Chondrocyte (in vitro differentiated cells): Measurements from ENCODE around the gene UNK. TPM values are rescaled to one million over a fixed set of nuclear protein-coding genes. Genes with fewer than 3 reads are reported as not detected.
A peak's percentile ranks its signal among the peaks of the same experiment; 100 is the strongest.
"Not testable (repeated sequence)": the region's sequence is repeated elsewhere in the genome, so short reads cannot be mapped to it uniquely, and the experiment has no call there.

ENCODE experiments used
- DNase-seq: peaks from one replicate; pipeline ENCODE4 v3.0.0; 2021; ENCODE audit warnings: mixed read lengths, low spot score
- H3K27ac Mint-ChIP-seq: one replicate; pipeline ENCODE4 v1.8.0; 2021; ENCODE audit warnings: mild to moderate bottlenecking, moderate library complexity, mixed read lengths; ENCODE audit not compliant: unreplicated experiment
- H3K27me3 Mint-ChIP-seq: 2 replicates; pipeline ENCODE4 v1.8.0; 2021; ENCODE audit warnings: low read depth, mixed read lengths
- H3K36me3 Mint-ChIP-seq: 2 replicates; pipeline ENCODE4 v1.8.0; 2021; ENCODE audit warnings: low read depth, mixed read lengths
- H3K4me1 Mint-ChIP-seq: 2 replicates; pipeline ENCODE4 v1.8.0; 2021; ENCODE audit warnings: low read depth, mild to moderate bottlenecking, mixed read lengths
- H3K4me3 Mint-ChIP-seq: one replicate; pipeline ENCODE4 v1.8.0; 2021; ENCODE audit warnings: mild to moderate bottlenecking, moderate library complexity, mixed read lengths; ENCODE audit not compliant: unreplicated experiment
- H3K9me3 Mint-ChIP-seq: 2 replicates; pipeline ENCODE4 v1.8.0; 2021; ENCODE audit warnings: low read depth, mixed read lengths
- total RNA-seq: library from RNA; stranded (reverse); gene quantifications from 3 replicates; pipeline ENCODE4 v1.2.1, GENCODE V29; 2021
- TF ChIP-seq, protein P1 (sequence below): fragments of 200-600 bp; sonication (generic); IDR thresholded peaks from 2 replicates; pipeline ENCODE4 v1.5.0; 2021; ENCODE audit warnings: antibody characterized with exemption, mild to moderate bottlenecking, moderate library complexity

Gene UNK
- total RNA-seq, 1 donor from 2014 or later, result 21.0 TPM

DNA sequence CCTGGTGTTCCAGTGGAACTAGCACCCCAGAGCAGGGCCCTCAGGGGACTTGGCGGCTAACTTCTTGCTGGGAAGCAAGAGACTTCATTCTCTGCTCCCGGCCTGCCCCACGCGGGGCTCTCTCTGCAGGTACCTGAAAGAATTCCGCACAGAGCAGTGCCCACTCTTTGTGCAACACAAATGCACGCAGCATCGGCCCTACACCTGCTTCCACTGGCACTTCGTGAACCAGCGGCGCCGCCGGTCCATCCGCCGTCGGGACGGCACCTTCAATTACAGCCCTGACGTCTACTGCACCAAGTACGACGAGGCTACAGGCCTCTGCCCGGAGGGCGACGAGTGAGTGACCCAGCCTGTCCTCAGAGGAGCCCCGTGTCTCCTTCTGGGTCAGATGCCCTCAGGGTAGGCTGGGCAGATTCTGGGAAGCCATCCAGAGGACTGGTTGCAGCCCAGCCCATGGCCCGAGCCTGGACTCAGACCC, 25.1 kb downstream of the UNK start:
- Mint-ChIP-seq H3K4me1 (peaks cover 23% of the 10 kb centered on the region), H3K9me3 (no peaks in the 10 kb centered on the region), H3K27ac (peak overlapping the region; percentile 94), H3K36me3 (peaks cover 5% of the 10 kb centered on the region), H3K27me3 (no peaks in the 10 kb centered on the region), H3K4me3 (no peak overlapping the region)
- TF ChIP-seq, protein P1, sequence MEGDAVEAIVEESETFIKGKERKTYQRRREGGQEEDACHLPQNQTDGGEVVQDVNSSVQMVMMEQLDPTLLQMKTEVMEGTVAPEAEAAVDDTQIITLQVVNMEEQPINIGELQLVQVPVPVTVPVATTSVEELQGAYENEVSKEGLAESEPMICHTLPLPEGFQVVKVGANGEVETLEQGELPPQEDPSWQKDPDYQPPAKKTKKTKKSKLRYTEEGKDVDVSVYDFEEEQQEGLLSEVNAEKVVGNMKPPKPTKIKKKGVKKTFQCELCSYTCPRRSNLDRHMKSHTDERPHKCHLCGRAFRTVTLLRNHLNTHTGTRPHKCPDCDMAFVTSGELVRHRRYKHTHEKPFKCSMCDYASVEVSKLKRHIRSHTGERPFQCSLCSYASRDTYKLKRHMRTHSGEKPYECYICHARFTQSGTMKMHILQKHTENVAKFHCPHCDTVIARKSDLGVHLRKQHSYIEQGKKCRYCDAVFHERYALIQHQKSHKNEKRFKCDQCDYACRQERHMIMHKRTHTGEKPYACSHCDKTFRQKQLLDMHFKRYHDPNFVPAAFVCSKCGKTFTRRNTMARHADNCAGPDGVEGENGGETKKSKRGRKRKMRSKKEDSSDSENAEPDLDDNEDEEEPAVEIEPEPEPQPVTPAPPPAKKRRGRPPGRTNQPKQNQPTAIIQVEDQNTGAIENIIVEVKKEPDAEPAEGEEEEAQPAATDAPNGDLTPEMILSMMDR, result no peak
- peak; percentile 88 for DNase-seq

DNA sequence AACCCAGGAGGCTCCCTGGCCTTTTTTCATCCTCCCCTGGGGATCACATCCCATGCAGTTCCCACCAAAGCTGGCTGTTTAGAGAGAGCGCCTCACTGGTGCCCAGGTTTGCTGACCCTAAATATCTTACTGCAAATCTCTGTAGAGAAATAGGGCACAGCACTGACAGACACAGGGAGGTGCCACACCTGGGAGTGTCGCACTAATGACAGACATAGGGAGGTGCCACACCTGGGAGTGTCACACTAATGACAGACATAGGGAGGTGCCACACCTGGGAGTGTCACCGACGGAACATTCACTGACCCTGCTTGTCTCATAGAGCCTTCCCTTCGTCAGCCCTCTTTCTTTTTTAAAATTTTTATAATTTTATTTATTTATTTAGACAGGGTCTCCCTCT, 25.6 kb downstream of the UNK start:
- H3K36me3 Mint-ChIP-seq, result peaks cover 5% of the 10 kb centered on the region
- no peaks in the 10 kb centered on the region for H3K9me3 Mint-ChIP-seq
- TF ChIP-seq, protein P1, result no peak
- no peaks in the 10 kb centered on the region for H3K27me3 Mint-ChIP-seq
- H3K27ac Mint-ChIP-seq, result no peak overlapping the region
- DNase-seq, result peak; percentile 12
- peaks cover 28% of the 10 kb centered on the region for H3K4me1 Mint-ChIP-seq
- no peak overlapping the region for H3K4me3 Mint-ChIP-seq

DNA sequence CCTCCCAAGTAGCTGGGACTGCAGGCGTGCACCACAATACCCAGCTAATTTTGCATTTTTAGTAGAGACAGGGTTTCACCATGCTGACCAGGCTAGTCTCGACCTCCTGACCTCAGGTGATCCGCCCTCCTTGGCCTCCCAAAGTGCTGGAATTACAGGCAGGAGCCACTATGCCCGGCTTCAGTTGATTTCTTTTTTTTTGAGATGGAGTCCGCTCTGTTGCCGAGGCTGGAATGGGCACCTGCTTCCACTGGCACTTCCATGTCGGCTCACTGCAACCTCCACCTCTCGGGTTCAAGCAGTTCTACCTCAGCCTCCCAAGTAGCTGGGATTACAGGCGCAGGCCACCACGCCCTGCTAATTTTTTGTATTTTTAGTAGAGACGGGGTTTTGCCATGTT, 26.1 kb downstream of the UNK start:
- not testable (repeated sequence) for H3K27ac Mint-ChIP-seq, H3K9me3 Mint-ChIP-seq, H3K4me3 Mint-ChIP-seq, H3K36me3 Mint-ChIP-seq, H3K27me3 Mint-ChIP-seq
- DNase-seq, result peak; percentile 24
- peaks cover 29% of the 10 kb centered on the region for H3K4me1 Mint-ChIP-seq

DNA sequence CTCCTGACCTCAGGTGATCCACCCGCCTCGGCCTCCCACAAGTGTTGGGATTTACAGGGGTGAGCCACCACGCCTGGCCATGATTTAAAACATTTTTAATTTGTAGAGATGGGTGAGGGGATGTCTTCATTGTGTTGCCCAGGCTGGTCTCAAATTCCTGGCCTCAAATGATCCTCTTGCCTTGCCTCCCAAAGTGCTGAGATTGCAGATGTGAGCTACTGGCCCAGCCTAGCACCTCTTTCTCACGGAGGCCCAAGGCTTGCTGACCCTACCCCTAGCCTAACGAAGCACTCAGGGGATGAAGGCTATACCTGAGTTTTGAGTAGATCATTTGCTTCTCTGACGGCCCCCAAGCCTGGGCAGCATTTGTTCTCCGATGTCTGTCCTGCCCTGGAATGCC, 26.6 kb downstream of the UNK start:
- peak; percentile 37 for DNase-seq
- H3K4me1 Mint-ChIP-seq, result peaks cover 29% of the 10 kb centered on the region
- no peaks in the 10 kb centered on the region for H3K27me3 Mint-ChIP-seq
- no peak overlapping the region for H3K27ac Mint-ChIP-seq
- no peak overlapping the region for H3K4me3 Mint-ChIP-seq
- H3K36me3 Mint-ChIP-seq, result peaks cover 5% of the 10 kb centered on the region
- TF ChIP-seq, protein P1, result no peak
- no peaks in the 10 kb centered on the region for H3K9me3 Mint-ChIP-seq

DNA sequence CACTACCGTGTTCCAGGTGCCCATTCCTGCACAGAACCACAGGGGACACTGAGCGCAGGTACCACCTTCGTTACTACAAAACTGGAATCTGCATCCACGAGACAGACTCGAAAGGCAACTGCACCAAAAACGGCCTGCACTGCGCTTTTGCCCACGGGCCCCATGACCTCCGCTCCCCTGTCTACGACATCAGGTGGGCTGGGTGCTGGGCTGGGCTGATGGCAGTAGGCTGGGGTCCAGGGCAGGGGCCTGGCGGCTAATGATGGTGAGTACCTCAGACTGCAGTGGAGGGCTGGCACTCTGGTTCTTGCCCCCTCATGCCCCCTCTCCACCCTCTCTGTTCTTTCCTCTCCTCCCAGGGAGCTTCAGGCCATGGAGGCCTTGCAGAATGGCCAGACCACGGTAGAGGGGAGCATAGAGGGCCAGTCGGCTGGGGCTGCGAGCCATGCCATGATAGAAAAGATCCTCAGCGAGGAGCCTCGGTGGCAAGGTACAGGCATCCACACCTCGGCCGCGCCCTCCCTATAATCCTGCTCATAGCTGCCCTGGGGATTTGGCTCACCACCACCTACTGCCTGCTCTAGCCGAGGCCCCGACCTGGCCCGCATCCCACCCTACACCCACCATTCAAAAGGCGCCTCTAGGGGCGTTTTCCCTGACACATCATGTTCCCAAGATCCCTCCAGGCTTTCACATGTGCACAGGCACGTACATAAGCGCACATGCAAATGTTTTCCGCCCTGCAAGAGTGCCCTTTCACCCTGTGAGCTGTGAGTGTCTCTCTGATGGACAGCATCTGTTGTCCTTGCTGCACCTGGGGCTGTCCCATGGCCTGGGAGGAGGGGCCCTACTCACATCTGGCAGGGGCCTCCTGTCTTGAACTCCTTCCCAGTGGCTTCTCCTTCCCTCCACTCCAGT, 27.7 kb downstream of the UNK start:
- no peaks in the 10 kb centered on the region for H3K9me3 Mint-ChIP-seq
- peaks cover 5% of the 10 kb centered on the region for H3K36me3 Mint-ChIP-seq
- peak; percentile 74 for DNase-seq
- H3K4me3 Mint-ChIP-seq, result no peak overlapping the region
- H3K4me1 Mint-ChIP-seq, result peaks cover 29% of the 10 kb centered on the region
- no peaks in the 10 kb centered on the region for H3K27me3 Mint-ChIP-seq
- no peak overlapping the region for H3K27ac Mint-ChIP-seq
- TF ChIP-seq, protein P1, result no peak
